ENCODE data around the gene TMEM132A. TPM values are rescaled to one million over a fixed set of nuclear protein-coding genes. Genes with fewer than 3 reads are reported as not detected.
"Not testable (repeated sequence)": the region's sequence is repeated elsewhere in the genome, so short reads cannot be mapped to it uniquely, and the experiment has no call there.

TMEM132A gene
- total and polyA plus RNA-seq, 9 donors, result 2.9 to 34.1 (median 21.3) TPM

GRCh38 chr11:60972182-60973030 lies 48.1 kb downstream of the TMEM132A start:
- Histone ChIP-seq H3K4me3 (no peak overlapping the region), H3K27me3 (no peaks in the 10 kb centered on the region), H3K27ac (no peak overlapping the region), H3K36me3 (no peaks in the 10 kb centered on the region), H3K4me1 (ENCODE audit: insufficient read depth) (no peaks in the 10 kb centered on the region), H3K9me3 (no peaks in the 10 kb centered on the region)
- WGBS, 3 donors, result 89 to 92% (median 89%) methylated on average over 15 of the region's 15 CpGs
- intact Hi-C loops (cut with DNase I), result no loop called here
- DNase-seq, result no peak
- TF ChIP-seq CTCF (IDR thresholded peaks at IDR 0.05) (no peak), POLR2A (IDR thresholded peaks at IDR 0.05) (no peak), EP300 (IDR thresholded peaks at IDR 0.05) (no peak)

GRCh38 chr11:60973699-60974098 lies 49.4 kb downstream of the TMEM132A start:
- DNase-seq, result no peak
- H3K4me3 ChIP-seq, result no peak overlapping the region
- TF ChIP-seq EP300 (IDR thresholded peaks at IDR 0.05) (no peak), CTCF (IDR thresholded peaks at IDR 0.05) (no peak), POLR2A (IDR thresholded peaks at IDR 0.05) (no peak)
- intact Hi-C loops (cut with DNase I), result no loop called here
- H3K27me3 ChIP-seq, result no peaks in the 10 kb centered on the region
- H3K9me3 ChIP-seq, result no peaks in the 10 kb centered on the region
- 80 to 92% (median 82%) methylated on average over 6 of the region's 6 CpGs for WGBS, 3 donors
- no peak overlapping the region for H3K27ac ChIP-seq
- H3K36me3 ChIP-seq, result no peaks in the 10 kb centered on the region
- H3K4me1 ChIP-seq (ENCODE audit: insufficient read depth), result no peaks in the 10 kb centered on the region

GRCh38 chr11:60974316-60974715 lies 50.1 kb downstream of the TMEM132A start:
- H3K27ac ChIP-seq; H3K4me1 ChIP-seq (ENCODE audit: insufficient read depth); DNase-seq; intact Hi-C loops (cut with DNase I); H3K9me3 ChIP-seq; H3K27me3 ChIP-seq; H3K36me3 ChIP-seq; H3K4me3 ChIP-seq: not testable (repeated sequence)
- 87 to 89% (median 89%) methylated on average over 13 of the region's 13 CpGs for WGBS, 3 donors

- intact Hi-C loops (cut with DNase I), result no loop called here
- Histone ChIP-seq H3K36me3 (no peaks in the 10 kb centered on the region), H3K9me3 (no peaks in the 10 kb centered on the region), H3K27me3 (no peaks in the 10 kb centered on the region), H3K27ac (no peak overlapping the region), H3K4me3 (no peak overlapping the region), H3K4me1 (ENCODE audit: insufficient read depth) (no peaks in the 10 kb centered on the region)
- WGBS, 3 donors, result 94 to 98% (median 98%) methylated on average over 6 of the region's 6 CpGs
- DNase-seq, result no peak
- TF ChIP-seq EP300 (IDR thresholded peaks at IDR 0.05) (no peak), POLR2A (IDR thresholded peaks at IDR 0.05) (no peak), CTCF (IDR thresholded peaks at IDR 0.05) (no peak)
Measured at GRCh38 chr11:60974726-60975125, 50.5 kb downstream of the TMEM132A start.

- intact Hi-C loops (cut with DNase I), result no loop called here
- Histone ChIP-seq H3K27ac (no peak overlapping the region), H3K4me3 (no peak overlapping the region), H3K36me3 (no peaks in the 10 kb centered on the region), H3K27me3 (no peaks in the 10 kb centered on the region), H3K9me3 (no peaks in the 10 kb centered on the region), H3K4me1 (ENCODE audit: insufficient read depth) (no peaks in the 10 kb centered on the region)
- DNase-seq, result no peak
- 79 to 89% (median 88%) methylated on average over 4 of the region's 4 CpGs for WGBS, 3 donors
- TF ChIP-seq EP300 (IDR thresholded peaks at IDR 0.05) (no peak), POLR2A (IDR thresholded peaks at IDR 0.05) (no peak), CTCF (IDR thresholded peaks at IDR 0.05) (no peak)
Measured at GRCh38 chr11:60977224-60977623, 53.0 kb downstream of the TMEM132A start.

Data from ovary (tissue), 9 donors.